ENCODE data around the gene CRCP.
"Not testable (repeated sequence)": the region's sequence is repeated elsewhere in the genome, so short reads cannot be mapped to it uniquely, and the experiment has no call there.

Gene CRCP

GRCh38 chr7:66146701-66147100 lies 32.1 kb downstream of the CRCP start:
- no peak overlapping the region for H3K4me3 ChIP-seq (ENCODE audit: control insufficient read depth, low read depth, low read length)
- TF ChIP-seq CTCF (conservative IDR thresholded peaks at IDR 0.05; ENCODE audit: control insufficient read depth, insufficient read depth, low read depth, low read length): no peak
- DNase-seq (ENCODE audit: low read depth): peak; percentile 94

DNA sequence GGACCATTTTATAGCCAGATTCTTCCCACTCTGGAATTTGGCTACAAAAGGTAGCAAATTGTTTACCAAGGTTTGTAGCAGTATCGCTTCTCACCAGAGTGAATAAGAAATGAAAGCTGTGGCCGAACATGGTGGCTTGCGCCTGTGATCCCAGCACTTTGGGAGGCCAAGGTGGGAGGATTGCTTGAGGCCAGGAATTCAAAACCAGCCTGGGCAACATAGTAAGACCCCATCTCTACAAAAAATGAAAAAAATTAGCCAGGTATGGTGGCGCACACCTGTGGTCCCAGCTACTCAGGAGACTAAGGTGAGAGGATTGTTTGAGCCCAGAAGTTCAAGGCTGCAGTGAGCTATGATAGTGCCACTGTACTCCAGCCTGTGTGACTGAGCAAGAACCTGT lies 33.0 kb downstream of the CRCP start:
- not testable (repeated sequence) for DNase-seq (ENCODE audit: low read depth); H3K4me3 ChIP-seq (ENCODE audit: control insufficient read depth, low read depth, low read length)

DNA sequence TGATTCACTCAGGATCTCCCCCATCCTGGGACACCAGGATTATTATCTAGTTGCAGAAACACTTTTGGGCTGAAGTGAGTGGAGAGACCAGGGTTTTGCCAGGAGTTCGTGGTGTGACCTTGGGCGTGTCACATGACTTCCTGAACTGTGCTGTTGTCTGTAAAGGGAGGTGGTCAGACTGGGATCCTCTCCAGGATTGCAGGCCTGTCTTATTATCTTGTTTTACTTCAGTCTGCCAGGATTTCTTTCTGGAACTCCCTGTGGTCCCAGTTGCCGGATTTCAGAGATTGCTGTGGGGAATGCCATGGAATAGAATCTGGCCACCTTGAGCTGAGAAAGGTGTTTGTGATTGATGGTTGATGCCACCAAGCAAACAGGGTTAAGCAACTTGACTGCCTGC lies 35.8 kb downstream of the CRCP start:
- no peak for TF ChIP-seq CTCF (conservative IDR thresholded peaks at IDR 0.05; ENCODE audit: control insufficient read depth, insufficient read depth, low read depth, low read length)
- H3K4me3 ChIP-seq (ENCODE audit: control insufficient read depth, low read depth, low read length): no peak overlapping the region
- peak; percentile 92 for DNase-seq (ENCODE audit: low read depth)

- peak; percentile 60 for DNase-seq (ENCODE audit: low read depth)
- TF ChIP-seq CTCF (conservative IDR thresholded peaks at IDR 0.05; ENCODE audit: control insufficient read depth, insufficient read depth, low read depth, low read length): no peak
- H3K4me3 ChIP-seq (ENCODE audit: control insufficient read depth, low read depth, low read length): no peak overlapping the region
These were observed 37.9 kb downstream of the CRCP start for GRCh38 chr7:66152371-66153191.

DNA sequence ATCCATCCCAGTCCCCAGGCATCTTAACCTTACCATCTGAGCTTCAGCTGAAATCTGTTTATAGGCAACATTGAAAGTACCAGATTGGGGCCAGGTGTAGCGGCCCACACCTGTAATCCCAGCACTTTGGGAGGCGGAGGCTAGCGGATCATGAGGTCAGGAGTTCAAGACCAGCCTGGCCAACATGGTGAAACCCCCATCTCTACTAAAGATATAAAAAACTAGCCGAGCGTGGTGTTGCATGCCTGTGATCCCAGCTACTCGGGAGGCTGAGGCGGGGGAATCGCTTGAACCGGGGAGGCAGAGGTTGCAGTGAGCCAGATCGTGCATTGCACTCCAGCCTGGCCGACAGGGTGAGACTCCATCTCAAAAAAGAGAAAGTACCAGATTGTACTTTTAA lies 39.0 kb downstream of the CRCP start:
- DNase-seq (ENCODE audit: low read depth): no peak
- TF ChIP-seq CTCF (conservative IDR thresholded peaks at IDR 0.05; ENCODE audit: control insufficient read depth, insufficient read depth, low read depth, low read length): no peak
- H3K4me3 ChIP-seq (ENCODE audit: control insufficient read depth, low read depth, low read length): no peak overlapping the region

DNA sequence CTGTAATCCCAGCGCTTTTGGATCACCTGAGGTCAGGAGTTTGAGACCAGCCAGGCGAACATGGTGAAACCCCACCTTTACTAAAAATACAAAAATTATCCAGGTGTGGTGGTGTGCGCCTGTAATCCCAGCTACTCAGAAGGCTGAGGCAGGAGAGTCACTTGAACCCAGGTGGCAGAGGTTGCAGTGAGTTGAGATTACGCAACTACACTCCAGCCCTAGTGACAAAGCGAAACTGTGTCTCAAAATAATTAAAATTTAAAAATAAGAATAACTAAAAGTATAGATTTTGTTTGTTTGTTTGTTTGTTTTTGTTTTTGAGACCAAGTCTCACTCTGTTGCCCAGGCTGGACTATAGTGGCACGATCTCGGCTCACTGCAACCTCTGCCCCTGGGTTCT lies 41.4 kb downstream of the CRCP start:
- not testable (repeated sequence) for DNase-seq (ENCODE audit: low read depth); H3K4me3 ChIP-seq (ENCODE audit: control insufficient read depth, low read depth, low read length)

- TF ChIP-seq CTCF (conservative IDR thresholded peaks at IDR 0.05; ENCODE audit: control insufficient read depth, insufficient read depth, low read depth, low read length): no peak
- no peak overlapping the region for H3K4me3 ChIP-seq (ENCODE audit: control insufficient read depth, low read depth, low read length)
- no peak for DNase-seq (ENCODE audit: low read depth)
These were observed 42.4 kb downstream of the CRCP start for GRCh38 chr7:66157060-66157459.

GRCh38 chr7:66162622-66163021 lies 48.0 kb downstream of the CRCP start:
- TF ChIP-seq CTCF (conservative IDR thresholded peaks at IDR 0.05; ENCODE audit: control insufficient read depth, insufficient read depth, low read depth, low read length): no peak
- H3K4me3 ChIP-seq (ENCODE audit: control insufficient read depth, low read depth, low read length): no peak overlapping the region
- DNase-seq (ENCODE audit: low read depth): no peak

Data from fibroblast of mammary gland (primary cell).